Measurements from ENCODE around the gene FBXL7.

Gene FBXL7

GRCh38 chr5:15794052-15794985, 294.3 kb downstream of the FBXL7 start:
- TF ChIP-seq CTCF (IDR thresholded peaks at IDR 0.05): no peak
- no peak overlapping the region for H3K27ac ChIP-seq

GRCh38 chr5:15796096-15796495, 296.1 kb downstream of the FBXL7 start:
- H3K4me1 ChIP-seq (ENCODE audit: control insufficient read depth in 1 of 2, insufficient read depth in 1 of 2, low read depth in 1 of 2, low read length in 1 of 2): no peaks in the 10 kb centered on the region

More at GRCh38 chr5:15794052-15794985, 294.3 kb downstream of the FBXL7 start:
- Histone ChIP-seq H3K36me3 (no peaks in the 10 kb centered on the region), H3K4me1 (ENCODE audit: control insufficient read depth in 1 of 2, insufficient read depth in 1 of 2, low read depth in 1 of 2, low read length in 1 of 2) (no peaks in the 10 kb centered on the region), H3K4me3 (ENCODE audit: low read depth in 1 of 2, low read length in 1 of 2) (no peak overlapping the region), H3K27me3 (no peaks in the 10 kb centered on the region), H3K9me3 (no peaks in the 10 kb centered on the region)

GRCh38 chr5:15796557-15796956, 296.6 kb downstream of the FBXL7 start:
- Histone ChIP-seq H3K27me3 (no peaks in the 10 kb centered on the region), H3K4me1 (ENCODE audit: control insufficient read depth in 1 of 2, insufficient read depth in 1 of 2, low read depth in 1 of 2, low read length in 1 of 2) (no peaks in the 10 kb centered on the region), H3K9me3 (no peaks in the 10 kb centered on the region), H3K4me3 (ENCODE audit: low read depth in 1 of 2, low read length in 1 of 2) (no peak overlapping the region), H3K27ac (no peak overlapping the region), H3K36me3 (no peaks in the 10 kb centered on the region)
- TF ChIP-seq CTCF (IDR thresholded peaks at IDR 0.05): no peak

More at GRCh38 chr5:15796096-15796495, 296.1 kb downstream of the FBXL7 start:
- H3K36me3 ChIP-seq: no peaks in the 10 kb centered on the region
- no peak for TF ChIP-seq CTCF (IDR thresholded peaks at IDR 0.05)
- no peak overlapping the region for H3K27ac ChIP-seq
- no peaks in the 10 kb centered on the region for H3K27me3 ChIP-seq
- no peaks in the 10 kb centered on the region for H3K9me3 ChIP-seq
- H3K4me3 ChIP-seq (ENCODE audit: low read depth in 1 of 2, low read length in 1 of 2): no peak overlapping the region

GRCh38 chr5:15797116-15797515, 297.1 kb downstream of the FBXL7 start:
- Histone ChIP-seq H3K27ac (no peak overlapping the region), H3K4me3 (ENCODE audit: low read depth in 1 of 2, low read length in 1 of 2) (no peak overlapping the region), H3K4me1 (ENCODE audit: control insufficient read depth in 1 of 2, insufficient read depth in 1 of 2, low read depth in 1 of 2, low read length in 1 of 2) (no peaks in the 10 kb centered on the region), H3K9me3 (no peaks in the 10 kb centered on the region), H3K27me3 (no peaks in the 10 kb centered on the region), H3K36me3 (no peaks in the 10 kb centered on the region)
- no peak for TF ChIP-seq CTCF (IDR thresholded peaks at IDR 0.05)

GRCh38 chr5:15798006-15798405, 298.0 kb downstream of the FBXL7 start:
- Histone ChIP-seq H3K9me3 (no peaks in the 10 kb centered on the region), H3K27ac (no peak overlapping the region), H3K4me3 (ENCODE audit: low read depth in 1 of 2, low read length in 1 of 2) (no peak overlapping the region), H3K27me3 (no peaks in the 10 kb centered on the region), H3K4me1 (ENCODE audit: control insufficient read depth in 1 of 2, insufficient read depth in 1 of 2, low read depth in 1 of 2, low read length in 1 of 2) (no peaks in the 10 kb centered on the region), H3K36me3 (no peaks in the 10 kb centered on the region)
- TF ChIP-seq CTCF (IDR thresholded peaks at IDR 0.05): no peak

Data from neutrophil (primary cell).